NOMO-1 treated with dmso at 0.1 percent for 144 hours (cell line): ENCODE measurements around the gene ADPRHL1.

ENCODE experiments used
- DNase-seq: peaks from one replicate; lab custom pipeline; 2025; ENCODE audit not compliant: unreplicated experiment; lab: John Stamatoyannopoulos, UW

The ADPRHL1 gene

DNA sequence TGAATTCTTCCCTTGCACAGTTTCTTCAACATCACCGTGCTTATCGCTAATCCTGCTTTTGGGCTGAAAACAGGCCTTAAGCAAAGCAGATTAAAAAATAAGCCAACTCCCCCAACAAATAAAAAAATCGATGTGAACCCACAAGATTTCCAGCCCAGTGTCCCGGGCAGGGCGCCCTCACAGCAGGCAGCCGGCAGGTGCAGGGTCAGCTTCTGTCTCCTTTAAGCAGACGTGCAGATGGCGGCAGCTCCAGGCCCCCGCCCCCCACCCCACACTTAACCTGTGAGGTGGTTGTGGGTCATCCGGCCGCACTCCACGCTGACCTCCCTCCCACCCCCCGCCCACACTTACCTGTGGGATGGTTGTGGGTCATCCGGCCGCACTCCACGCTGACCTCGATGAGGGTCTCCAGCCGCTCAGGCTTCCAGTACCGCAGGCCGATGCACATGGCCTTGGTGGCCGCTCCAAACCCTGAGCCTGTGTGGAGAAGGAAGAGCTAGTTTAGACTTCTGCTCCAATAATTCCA lies 19.8 kb downstream of the ADPRHL1 start:
- DNase-seq = no peak

GRCh38 chr13:113432506-113433270 lies 20.6 kb downstream of the ADPRHL1 start:
- DNase-seq = no peak

GRCh38 chr13:113431171-113431570 lies 22.1 kb downstream of the ADPRHL1 start:
- no peak for DNase-seq

GRCh38 chr13:113430378-113431110 lies 22.7 kb downstream of the ADPRHL1 start:
- no peak for DNase-seq

- DNase-seq = no peak
These were observed 23.7 kb downstream of the ADPRHL1 start for GRCh38 chr13:113429608-113429985.

DNA sequence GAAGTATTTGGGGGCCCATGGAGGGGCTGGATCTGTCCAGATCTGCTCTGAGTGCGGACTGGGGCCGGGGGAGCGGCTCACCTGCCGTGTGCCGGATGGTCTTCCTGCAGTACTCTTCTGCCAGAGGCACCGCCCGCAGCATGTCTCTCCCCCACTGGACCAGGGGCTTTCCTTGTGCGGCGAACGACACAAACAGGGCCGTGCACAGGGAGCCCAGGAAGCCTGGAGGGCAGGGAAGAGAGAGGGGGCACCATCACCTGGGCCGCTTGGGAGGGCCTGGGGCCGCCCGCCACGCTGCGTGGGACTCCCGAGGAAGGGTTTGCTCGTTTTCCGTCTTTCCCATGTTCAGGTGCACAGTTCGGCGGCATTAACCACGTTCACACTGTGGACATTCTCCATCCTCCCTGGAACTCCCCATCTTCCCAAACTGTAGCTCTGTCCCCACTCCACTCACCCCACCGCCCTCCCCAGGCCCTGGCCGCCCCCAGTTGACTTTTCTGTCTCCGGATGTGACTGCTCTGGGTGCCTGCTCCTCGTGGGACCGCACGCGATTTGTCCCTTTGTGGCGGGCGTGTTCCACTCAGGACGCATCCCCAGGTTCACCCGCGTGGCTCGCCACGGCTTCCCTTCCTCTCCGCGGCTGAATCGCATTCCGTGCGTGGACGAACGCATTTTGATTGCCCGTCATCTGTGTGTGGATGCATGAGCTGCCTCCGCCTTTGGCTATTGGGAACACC lies 24.2 kb downstream of the ADPRHL1 start:
- DNase-seq = no peak

DNA sequence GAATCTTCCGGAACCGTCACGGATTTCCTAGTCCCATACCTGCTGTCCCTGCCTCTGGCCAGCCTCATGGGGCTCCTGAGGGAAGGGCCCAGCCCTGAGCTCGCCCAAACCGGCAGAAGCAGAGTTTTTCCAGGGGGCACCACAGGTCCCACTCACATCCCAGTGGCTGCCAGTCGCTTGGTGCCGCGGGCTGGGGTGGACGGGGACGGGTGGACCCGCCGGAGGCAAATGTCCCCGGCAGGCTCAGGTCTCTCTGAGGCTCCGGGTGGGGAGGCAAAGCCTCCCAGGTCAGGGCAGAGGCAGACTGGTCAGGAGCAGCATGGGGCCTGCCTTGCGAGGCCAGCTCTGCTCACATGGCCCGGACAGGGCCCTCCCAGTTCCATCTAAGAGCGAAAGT lies 24.8 kb downstream of the ADPRHL1 start:
- DNase-seq = no peak

DNA sequence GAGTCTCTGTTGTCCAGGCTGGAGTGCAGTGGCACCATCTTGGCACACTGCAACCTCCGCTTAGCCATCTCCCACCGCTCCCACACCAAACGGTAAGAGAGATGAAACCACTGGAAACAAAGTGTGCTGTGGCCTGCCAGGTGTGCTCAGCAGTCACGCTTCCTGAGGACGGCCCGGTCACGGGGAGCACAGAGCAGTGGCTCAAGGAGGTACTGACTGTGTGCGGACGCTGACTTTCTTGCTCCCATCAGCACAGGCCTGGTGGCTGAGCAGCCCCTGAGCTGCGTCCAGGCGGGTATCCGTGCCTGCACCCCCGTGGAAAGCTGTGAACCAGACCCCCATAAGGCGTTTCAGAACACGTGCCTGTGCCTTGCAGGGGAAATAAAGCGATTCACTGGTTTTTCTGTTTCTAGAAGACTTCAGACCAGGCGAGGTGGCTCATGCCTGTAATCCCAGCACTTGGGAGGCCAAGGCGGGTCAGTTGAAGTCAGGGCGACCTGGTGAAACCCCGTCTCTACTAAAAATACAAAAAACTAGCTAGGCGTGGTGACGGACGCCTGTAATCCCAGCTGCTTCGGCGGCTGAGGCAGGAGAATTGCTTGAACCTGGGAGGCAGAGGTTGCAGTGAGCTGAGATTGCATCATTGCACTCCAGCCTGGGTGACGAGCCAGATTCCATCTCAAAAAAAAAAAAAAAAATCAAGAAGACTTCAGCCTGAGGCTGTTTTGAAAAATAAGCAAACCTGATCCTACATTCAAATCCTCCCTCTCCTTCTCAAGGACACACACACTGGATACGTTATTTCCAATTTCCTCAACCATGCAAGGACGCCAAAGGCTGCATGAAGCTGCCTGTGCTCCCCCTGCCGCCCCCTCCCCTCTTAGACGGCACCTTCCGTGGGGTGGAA lies 25.5 kb downstream of the ADPRHL1 start:
- no peak for DNase-seq

- DNase-seq = no peak
These were observed 26.7 kb downstream of the ADPRHL1 start for GRCh38 chr13:113426591-113426986.

DNA sequence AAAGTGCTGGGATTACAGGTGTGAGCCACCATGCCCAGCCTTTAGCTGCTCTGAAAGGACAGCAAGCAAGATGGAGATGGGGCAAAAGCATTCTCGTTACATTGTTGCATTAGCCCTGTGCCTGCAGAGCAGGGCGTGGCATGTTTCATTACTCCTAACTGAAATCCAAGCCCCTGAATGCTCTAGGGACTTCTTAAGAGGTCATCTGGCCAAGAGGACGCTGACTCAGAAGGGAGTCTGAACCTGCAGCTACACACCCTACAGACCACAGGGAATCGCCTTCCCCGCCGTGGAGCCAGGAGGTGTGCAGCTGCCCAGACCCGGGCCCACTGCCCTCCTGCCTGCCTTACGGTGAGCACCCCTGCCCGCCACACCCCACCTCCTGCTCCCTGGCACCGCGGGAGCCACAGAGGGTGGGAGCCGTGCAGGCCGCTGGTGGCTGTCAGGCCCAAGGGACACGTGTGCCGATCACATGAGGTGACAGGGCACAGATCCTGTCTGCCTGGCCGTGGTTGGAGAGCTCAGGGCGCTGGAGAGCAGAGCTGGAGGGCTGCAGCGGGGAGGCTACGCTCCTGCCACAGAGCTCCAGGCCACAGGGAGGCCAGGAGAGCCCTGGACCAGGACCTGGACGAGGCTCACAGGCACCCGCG lies 27.2 kb downstream of the ADPRHL1 start:
- no peak for DNase-seq

GRCh38 chr13:113423520-113424163 lies 29.6 kb downstream of the ADPRHL1 start:
- no peak for DNase-seq

DNA sequence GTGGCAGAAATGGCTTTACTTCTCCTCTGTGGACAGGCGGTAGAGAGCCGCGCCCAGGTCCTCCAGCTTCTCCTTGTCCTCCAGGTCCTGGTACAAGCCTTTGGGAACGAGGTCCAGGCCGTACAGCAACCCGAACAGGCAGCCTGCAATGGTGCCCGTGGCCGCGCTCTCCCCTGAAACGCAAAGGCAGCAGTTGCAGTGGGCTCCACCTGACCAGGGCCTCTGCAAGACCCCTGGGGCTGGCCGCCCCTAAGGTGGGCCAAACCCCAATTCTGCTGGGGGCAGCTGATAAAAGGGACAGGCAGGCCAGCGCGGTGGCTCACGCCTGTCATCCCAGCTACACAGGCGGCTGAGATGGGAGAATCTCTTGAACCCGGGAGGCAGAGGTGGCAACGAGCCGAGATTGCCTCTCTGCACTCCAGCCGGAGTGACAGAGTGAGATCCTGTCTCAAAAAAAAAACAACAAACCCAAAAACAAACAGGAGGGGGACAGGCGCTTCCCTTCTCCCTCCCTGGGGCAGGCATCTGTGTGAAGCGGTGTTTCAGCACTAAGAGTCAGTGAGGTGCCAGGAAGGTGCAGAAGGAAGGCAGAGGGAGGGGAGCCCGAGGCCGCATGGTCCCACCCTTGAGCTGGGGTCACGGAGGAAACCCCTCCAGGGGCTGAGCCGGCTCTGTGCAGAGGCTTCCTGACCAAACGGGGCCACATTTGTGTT lies 30.3 kb downstream of the ADPRHL1 start:
- DNase-seq = no peak

- DNase-seq = no peak
These were observed 31.5 kb downstream of the ADPRHL1 start for GRCh38 chr13:113421673-113422270.

GRCh38 chr13:113420833-113421600 lies 32.3 kb downstream of the ADPRHL1 start:
- DNase-seq = no peak

DNA sequence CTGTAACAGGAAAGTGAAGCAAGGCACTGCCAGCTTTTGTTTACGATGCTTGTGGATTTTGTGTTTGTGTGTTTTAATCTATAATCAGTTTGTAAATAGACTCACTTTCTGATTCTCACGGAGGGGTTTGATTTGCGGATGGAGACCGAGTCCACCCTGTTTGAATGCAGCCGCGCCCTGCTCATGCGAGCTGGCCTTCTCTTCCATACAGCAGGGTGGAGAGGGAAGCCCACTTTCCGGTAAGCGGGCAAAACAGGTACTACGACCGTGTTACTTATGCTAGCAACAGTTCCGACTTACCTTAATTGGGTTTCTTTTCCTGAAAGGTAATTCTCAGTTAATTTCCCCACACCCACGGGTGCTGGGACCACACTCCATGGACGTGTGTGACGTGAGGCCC lies 33.1 kb downstream of the ADPRHL1 start:
- DNase-seq = no peak

DNA sequence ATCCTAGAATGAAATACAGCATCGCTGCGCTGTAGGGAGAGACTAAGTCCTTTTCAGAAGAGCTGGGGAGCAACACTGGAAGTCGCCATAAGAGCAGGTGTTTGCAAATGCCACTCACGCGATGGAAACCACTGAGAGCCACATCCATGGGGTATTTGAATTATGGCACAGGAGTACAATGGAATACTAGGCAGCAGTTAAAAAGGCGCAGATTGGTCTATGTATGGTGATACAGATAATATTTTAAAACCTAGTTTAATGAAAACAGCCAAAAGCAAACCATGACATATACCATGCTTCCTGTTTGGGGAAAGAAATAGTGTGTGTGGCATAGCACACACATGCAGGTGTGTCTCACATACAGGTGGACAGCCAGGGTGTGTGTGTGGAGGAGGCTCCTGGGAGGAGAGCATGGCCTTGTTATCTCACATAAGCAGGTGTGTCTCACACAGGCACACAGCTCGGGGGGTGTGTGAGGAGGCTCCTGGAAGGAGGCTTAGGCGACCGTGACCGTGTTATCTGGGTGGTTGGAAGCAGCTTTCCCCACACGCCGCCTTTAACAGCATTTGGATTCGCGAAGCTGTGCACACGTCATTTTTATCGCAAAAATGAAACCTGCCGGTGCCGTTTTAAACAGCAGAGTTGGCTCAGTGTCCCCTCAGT lies 33.6 kb downstream of the ADPRHL1 start:
- DNase-seq = no peak

GRCh38 chr13:113418722-113419049 lies 34.6 kb downstream of the ADPRHL1 start:
- DNase-seq = no peak
